ENCODE data around the gene ZNF780B.
A peak's percentile ranks its signal among the peaks of the same experiment; 100 is the strongest.
"Not testable (repeated sequence)": the region's sequence is repeated elsewhere in the genome, so short reads cannot be mapped to it uniquely, and the experiment has no call there.

Gene ZNF780B
- total RNA-seq: 16.1 reads per million, percentile 42 among the genes with 10 or more reads in this experiment

GRCh38 chr19:40055832-40056504, at the start of gene ZNF780B:
Gene ZNF780B, minus strand, starts transcription at chr19:40056231. Its CDS starts 5,899 bp downstream, at chr19:40050332.
- peak; percentile 55 for DNase-seq

DNA sequence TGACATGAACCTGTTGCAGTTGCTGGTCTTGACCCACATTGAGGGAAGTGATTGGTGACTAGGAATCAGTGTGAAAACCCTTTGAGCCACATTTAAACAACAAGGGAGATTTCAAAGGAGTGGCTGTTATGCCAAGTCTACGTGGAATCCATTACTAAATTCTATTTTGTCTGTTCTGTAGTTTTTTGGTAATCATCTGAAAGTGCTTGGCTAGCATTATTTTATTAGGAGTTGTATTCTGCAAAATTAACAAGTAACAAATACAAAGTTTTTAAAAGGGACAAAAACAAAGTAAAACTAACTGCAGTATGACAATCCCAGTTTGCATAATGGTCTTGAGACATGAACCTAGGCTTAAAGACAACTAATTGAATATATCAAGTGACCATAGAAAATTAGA, 48.7 kb upstream of the ZNF780B start:
- no peak for DNase-seq

- no peak for DNase-seq
Observed at GRCh38 chr19:40103600-40103999, 47.6 kb upstream of the ZNF780B start.

GRCh38 chr19:40101813-40102212, 45.8 kb upstream of the ZNF780B start:
- no peak for DNase-seq

GRCh38 chr19:40093416-40093815, 37.4 kb upstream of the ZNF780B start:
- DNase-seq: no peak

- DNase-seq: no peak
Observed at GRCh38 chr19:40091205-40092129, 35.4 kb upstream of the ZNF780B start.

GRCh38 chr19:40090241-40091204, 34.5 kb upstream of the ZNF780B start, which contains the start of gene ZNF780A:
Gene ZNF780A, minus strand, starts transcription at chr19:40090943. Its CDS starts 6,190 bp downstream, at chr19:40084753.
- DNase-seq: peak; percentile 67

GRCh38 chr19:40089462-40089861, 33.4 kb upstream of the ZNF780B start:
- no peak for DNase-seq

DNA sequence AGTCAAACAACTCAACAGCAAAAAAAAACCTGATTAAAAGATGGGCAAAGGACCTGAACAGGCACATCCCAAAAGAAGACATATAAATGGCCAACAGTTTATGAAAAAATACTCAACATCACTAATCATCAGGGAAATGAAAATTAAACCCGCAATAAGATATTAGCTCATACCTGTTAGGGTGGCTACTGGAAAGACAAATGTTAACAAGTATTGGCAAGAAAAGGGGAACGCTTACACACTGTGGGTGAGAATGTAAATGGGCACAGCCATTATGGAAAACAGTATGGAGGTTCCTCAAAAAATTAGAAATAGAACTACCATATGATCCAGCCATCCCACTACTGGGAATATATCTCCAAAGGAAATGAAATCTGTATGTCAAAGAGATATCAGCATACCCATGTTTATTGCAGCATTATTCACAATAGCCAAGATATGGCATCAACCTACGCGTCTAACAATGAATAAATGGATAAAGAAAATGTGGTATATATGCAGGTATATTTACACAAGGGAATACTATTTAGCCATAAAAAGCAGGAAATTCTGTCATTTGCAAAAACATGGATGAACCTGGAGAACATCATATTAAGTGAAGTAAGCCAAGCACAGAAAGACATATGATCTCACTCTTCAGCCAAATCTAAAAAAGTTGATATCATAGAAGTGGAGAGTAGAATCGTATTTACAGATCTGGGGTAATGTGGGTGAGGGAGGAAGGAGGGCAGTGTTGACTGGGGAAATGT, 32.4 kb upstream of the ZNF780B start:
- DNase-seq: no peak

GRCh38 chr19:40084948-40085347, 28.9 kb upstream of the ZNF780B start:
- DNase-seq: no peak

DNA sequence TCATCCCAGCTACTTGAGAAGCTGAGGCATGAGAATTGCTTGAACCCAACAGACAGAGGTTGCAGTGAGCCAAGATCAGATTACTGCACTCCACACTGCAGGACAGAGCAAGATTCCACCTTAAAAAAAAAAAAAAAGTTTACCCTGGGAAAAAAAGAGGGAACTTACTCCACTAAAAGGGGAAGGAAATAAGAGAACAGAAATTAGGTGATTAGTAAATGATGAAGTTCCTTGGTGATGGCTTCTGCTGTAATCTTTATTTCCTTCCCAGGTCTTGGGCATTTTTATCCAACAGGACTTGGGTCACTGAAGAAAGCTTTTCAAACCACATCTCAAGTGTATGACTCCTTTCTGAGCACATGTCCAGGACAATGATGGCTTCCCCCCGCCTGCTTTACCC, 25.4 kb upstream of the ZNF780B start:
- no peak for DNase-seq

- DNase-seq: no peak
Observed at GRCh38 chr19:40080289-40080688, 24.3 kb upstream of the ZNF780B start.

DNA sequence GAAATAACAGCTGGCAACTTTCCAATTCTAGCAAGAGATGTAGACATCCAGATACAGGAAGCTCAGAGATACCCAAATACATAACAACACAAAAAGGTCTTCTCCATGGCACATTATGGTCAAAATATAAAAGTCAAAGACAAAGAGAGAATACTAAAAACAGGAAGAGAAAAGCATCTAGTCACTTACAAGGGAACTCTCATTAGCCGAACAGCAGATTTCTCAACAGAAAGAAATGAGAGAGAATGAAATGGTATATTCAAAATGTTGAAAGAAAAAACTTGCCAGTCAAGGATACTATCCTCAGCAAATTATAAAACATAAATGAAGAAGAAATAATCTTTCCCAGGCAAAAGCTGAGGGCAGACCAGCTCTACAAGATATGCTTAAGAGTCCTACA, 22.3 kb upstream of the ZNF780B start:
- no peak for DNase-seq

DNA sequence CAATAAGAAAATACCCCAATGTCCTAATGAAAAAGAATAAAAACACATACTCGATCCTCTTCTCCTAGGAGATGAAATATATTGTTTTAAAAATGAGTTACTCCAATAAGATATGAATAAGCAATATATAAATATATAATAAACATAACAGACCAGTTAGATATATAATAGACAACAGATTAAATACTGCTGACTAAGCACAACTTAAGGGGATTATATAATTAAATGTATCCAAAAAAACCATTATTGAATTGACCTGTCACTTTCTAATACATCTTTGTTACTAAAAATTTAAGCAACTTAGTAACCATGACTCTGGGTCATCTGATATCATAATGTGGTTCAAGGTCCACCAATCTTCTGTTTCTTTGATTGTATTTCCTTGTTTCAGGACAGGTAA, 14.0 kb upstream of the ZNF780B start:
- DNase-seq: no peak

DNA sequence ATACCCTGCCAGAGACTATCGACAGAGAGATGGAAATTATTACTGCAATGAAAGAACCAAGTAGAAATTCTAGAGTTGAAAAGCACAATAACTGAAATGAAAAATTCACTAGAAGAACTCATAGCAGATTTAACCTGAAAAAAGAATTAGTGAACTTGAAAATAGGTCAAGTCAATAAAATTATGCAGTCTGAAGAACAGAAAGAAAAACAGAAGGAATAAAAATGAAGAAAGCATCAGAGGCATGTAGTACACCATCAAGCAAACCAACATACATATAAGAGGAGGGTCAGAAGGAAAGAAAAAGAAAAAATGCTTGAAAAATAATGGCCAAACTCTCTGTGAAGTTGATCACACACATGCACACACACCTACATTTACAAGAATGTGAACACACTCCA, 3.6 kb upstream of the ZNF780B start:
- no peak for DNase-seq

DNA sequence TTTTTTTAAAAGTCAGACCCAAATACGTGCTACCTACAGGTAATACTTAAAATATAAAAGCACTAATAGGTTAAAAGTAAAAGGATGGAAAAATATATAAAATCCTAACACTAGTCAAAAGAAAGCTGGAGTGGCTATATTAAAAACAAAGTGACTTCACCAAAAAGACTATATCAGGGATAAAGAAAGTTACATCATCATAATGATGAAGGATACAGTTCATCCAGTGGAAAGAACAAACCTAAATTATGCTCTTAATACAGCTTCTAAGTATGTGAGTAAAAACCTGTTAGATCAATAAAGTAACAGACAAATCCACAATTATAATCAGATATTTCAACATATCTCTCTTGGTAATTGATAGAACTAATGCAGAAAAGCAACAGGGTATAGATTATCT, 1.1 kb upstream of the ZNF780B start:
- no peak for DNase-seq

DNA sequence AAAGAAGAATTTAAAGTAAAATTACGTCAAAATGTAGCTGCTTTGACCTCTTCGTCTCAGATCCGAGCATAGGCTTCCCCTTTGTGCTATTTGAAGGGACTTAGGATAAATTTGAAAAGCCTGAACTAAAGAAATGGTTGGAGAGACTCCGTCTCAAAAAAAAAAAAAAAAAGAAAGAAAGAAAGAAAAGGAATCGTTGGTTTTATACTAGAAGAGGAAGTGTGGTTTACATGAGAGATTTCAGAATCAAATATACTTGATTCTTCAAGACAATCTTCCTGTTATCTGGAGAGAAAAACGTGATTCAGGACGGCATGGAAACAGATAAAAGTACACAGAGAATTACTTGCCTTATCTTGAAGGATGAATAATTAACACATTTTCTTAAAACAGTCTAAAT, 474 bp upstream of the ZNF780B start:
- no peak for DNase-seq

DNA sequence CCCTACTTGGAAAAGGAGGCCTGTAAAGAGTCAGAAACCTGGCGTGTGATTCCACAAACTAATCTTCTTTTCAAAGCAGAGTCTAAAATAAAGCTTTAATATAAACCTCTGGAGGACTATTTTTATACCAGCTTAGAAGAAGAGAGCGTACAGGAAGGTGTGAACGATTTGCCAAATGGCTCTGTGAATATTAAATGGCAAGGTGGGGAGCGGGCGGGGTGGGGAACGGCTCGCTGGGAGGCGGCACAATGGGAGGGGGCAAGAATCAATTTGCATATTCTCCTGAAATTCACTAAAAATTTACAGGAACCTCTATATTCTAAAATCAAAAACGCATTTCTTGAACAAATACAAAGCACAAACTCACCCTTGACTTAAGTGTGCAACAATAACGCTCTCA, 982 bp downstream of the ZNF780B start:
- DNase-seq: no peak

DNA sequence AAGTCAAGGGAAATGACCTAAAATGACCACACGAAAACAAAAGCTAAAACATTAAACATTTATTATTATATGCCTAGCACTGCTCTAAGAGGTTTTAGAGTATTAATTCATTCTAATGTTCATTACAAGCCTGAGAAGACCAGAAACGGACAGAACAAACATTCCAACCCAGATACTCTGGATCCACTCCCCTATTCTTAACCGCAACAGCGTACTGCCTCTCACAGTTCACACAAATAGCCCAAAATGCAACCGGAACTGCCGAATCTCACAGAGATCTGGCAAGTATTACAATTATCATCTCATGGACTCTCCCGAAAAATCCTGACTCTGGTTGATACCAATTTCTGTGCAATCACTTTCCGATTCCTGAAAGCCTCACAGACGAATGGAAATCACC, 1.4 kb downstream of the ZNF780B start:
- no peak for DNase-seq

- no peak for DNase-seq
Observed at GRCh38 chr19:40053491-40053890, 2.5 kb downstream of the ZNF780B start.

DNA sequence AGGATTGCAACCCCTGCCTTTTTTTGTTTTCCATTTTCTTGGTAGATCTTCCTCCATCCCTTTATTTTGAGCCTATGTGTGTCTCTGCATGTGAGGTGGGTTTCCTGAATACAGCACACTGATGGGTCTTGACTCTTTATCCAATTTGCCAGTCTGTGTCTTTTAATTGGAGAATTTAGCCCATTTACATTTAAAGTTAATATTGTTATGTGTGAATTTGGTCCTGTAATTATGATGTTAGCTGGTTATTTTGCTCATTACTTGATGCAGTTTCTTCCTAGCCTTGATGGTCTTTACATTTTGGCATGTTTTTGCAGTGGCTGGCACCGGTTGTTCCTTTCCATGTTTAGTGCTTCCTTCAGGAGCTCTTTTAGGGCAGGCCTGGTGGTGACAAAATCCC, 14.3 kb downstream of the ZNF780B start:
- DNase-seq: not testable (repeated sequence)

- DNase-seq: not testable (repeated sequence)
Observed at GRCh38 chr19:40038047-40038446, 18.0 kb downstream of the ZNF780B start.

Data from effector CD4-positive, alpha-beta T cell (primary cell).